ENCODE data around the gene GMDS. TPM values are rescaled to one million over a fixed set of nuclear protein-coding genes. Genes with fewer than 3 reads are reported as not detected.

Gene GMDS
- total and polyA plus RNA-seq, 2 of the 8 experiments (the other 6 are each of a cell fraction or from before 2014, with no cell fraction given), result 16.8 to 50.0 TPM

DNA sequence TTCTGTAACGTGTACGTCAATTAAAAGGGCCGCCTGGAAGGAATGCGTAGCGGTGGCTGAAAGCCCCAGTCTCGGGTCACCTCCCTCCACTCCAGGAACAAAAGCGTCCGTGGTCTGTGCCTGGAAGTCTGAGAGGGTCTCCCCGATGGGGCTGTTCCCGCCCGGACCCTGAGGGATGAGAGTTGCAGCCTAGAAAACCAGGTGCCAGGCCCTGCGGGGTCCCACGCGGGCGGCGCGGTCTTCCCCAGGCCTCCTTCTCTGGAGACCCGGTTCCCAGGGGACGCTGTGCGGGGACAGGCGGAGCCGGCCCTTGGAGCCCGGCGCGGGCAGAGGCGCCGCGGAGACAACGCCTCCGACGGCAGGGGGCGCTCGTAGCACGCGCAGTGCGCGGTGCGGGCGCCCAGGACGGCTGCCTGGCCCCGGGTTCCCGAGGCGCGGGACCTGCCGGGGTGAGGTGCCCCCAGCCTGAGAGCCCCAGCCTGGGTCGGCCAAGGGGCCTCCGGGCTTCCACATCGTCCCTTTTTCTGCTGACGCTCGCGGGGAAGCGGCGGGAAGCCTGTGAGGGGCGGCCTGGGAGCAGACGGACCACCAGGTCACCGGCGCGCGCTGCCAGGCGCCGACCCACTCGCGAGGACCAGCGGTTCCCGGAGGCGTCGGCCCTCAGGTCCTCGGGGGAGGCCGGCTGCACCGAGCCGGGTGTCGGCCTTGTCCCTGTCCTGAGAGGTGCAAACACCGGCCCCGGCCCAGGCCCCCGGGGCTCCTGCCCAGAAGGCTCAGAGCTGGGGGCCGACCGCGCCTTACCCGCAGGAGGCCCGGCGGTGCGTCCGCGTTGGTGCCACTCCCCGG lies 641.0 kb downstream of the GMDS start (continued):
- TF ChIP-seq, protein P1, sequence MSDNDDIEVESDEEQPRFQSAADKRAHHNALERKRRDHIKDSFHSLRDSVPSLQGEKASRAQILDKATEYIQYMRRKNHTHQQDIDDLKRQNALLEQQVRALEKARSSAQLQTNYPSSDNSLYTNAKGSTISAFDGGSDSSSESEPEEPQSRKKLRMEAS (IDR thresholded peaks at IDR 0.05), result peak; percentile 12; the same call in 1 of the 2 replicates
- TF ChIP-seq ASH2L (IDR thresholded peaks at IDR 0.05; ENCODE audit: low read length) (peak; percentile 42), CTBP2 (IDR thresholded peaks at IDR 0.05; ENCODE audit: borderline replicate concordance, insufficient read depth, insufficient read length, low read length) (peak; percentile 63), RAD21 (IDR thresholded peaks at IDR 0.05 in 1 of 2, conservative IDR thresholded peaks at IDR 0.05 in 1 of 2; ENCODE audit: low read depth in 2 of 2, low read length in 2 of 2) (peak; percentile 91 to 96), BACH1 (IDR thresholded peaks at IDR 0.05; ENCODE audit: low read length) (peak; percentile 64; the same call in 1 of the 2 replicates), SP2 (IDR thresholded peaks at IDR 0.05; ENCODE audit: low read length) (no peak), CBX5 (IDR thresholded peaks at IDR 0.05; ENCODE audit: low read depth, low read length) (no peak), SAP30 (IDR thresholded peaks at IDR 0.05; ENCODE audit: insufficient read depth, insufficient replicate concordance, low read length) (no peak)
- TF ChIP-seq, protein P2, sequence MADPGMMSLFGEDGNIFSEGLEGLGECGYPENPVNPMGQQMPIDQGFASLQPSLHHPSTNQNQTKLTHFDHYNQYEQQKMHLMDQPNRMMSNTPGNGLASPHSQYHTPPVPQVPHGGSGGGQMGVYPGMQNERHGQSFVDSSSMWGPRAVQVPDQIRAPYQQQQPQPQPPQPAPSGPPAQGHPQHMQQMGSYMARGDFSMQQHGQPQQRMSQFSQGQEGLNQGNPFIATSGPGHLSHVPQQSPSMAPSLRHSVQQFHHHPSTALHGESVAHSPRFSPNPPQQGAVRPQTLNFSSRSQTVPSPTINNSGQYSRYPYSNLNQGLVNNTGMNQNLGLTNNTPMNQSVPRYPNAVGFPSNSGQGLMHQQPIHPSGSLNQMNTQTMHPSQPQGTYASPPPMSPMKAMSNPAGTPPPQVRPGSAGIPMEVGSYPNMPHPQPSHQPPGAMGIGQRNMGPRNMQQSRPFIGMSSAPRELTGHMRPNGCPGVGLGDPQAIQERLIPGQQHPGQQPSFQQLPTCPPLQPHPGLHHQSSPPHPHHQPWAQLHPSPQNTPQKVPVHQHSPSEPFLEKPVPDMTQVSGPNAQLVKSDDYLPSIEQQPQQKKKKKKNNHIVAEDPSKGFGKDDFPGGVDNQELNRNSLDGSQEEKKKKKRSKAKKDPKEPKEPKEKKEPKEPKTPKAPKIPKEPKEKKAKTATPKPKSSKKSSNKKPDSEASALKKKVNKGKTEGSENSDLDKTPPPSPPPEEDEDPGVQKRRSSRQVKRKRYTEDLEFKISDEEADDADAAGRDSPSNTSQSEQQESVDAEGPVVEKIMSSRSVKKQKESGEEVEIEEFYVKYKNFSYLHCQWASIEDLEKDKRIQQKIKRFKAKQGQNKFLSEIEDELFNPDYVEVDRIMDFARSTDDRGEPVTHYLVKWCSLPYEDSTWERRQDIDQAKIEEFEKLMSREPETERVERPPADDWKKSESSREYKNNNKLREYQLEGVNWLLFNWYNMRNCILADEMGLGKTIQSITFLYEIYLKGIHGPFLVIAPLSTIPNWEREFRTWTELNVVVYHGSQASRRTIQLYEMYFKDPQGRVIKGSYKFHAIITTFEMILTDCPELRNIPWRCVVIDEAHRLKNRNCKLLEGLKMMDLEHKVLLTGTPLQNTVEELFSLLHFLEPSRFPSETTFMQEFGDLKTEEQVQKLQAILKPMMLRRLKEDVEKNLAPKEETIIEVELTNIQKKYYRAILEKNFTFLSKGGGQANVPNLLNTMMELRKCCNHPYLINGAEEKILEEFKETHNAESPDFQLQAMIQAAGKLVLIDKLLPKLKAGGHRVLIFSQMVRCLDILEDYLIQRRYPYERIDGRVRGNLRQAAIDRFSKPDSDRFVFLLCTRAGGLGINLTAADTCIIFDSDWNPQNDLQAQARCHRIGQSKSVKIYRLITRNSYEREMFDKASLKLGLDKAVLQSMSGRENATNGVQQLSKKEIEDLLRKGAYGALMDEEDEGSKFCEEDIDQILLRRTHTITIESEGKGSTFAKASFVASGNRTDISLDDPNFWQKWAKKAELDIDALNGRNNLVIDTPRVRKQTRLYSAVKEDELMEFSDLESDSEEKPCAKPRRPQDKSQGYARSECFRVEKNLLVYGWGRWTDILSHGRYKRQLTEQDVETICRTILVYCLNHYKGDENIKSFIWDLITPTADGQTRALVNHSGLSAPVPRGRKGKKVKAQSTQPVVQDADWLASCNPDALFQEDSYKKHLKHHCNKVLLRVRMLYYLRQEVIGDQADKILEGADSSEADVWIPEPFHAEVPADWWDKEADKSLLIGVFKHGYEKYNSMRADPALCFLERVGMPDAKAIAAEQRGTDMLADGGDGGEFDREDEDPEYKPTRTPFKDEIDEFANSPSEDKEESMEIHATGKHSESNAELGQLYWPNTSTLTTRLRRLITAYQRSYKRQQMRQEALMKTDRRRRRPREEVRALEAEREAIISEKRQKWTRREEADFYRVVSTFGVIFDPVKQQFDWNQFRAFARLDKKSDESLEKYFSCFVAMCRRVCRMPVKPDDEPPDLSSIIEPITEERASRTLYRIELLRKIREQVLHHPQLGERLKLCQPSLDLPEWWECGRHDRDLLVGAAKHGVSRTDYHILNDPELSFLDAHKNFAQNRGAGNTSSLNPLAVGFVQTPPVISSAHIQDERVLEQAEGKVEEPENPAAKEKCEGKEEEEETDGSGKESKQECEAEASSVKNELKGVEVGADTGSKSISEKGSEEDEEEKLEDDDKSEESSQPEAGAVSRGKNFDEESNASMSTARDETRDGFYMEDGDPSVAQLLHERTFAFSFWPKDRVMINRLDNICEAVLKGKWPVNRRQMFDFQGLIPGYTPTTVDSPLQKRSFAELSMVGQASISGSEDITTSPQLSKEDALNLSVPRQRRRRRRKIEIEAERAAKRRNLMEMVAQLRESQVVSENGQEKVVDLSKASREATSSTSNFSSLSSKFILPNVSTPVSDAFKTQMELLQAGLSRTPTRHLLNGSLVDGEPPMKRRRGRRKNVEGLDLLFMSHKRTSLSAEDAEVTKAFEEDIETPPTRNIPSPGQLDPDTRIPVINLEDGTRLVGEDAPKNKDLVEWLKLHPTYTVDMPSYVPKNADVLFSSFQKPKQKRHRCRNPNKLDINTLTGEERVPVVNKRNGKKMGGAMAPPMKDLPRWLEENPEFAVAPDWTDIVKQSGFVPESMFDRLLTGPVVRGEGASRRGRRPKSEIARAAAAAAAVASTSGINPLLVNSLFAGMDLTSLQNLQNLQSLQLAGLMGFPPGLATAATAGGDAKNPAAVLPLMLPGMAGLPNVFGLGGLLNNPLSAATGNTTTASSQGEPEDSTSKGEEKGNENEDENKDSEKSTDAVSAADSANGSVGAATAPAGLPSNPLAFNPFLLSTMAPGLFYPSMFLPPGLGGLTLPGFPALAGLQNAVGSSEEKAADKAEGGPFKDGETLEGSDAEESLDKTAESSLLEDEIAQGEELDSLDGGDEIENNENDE (IDR thresholded peaks at IDR 0.05; ENCODE audit: insufficient replicate concordance, low read length), result no peak
